ENCODE results near the gene MAST1.
A peak's percentile ranks its signal among the peaks of the same experiment; 100 is the strongest.

The MAST1 gene

DNA sequence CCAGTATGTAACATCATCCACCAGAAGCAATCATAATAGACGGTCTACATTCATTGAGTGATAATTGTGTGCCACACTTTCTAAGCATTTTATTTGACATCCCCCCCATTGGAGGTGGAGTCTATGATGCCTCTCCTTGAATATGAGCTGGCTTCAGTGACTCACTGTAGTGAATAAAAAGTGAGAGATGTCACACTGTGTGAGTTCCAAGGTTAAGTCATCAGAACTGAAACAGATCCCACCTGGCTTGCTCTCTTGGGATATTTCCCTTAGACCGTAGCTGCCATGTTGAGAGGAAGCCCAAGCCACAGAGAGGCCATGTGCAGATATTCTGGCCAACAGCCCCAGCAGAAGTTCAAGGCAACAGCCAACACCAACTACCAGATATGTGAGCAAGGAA is 16.6 kb upstream of the MAST1 start:
- H3K4me2 ChIP-seq (ENCODE audit: low read depth, low read length, poor library complexity, severe bottlenecking): no peak overlapping the region
- H3K27me3 ChIP-seq (ENCODE audit: insufficient read depth, low read length, poor library complexity, severe bottlenecking): no peaks in the 10 kb centered on the region
- H3K9me2 ChIP-seq (replicated peaks; ENCODE audit: low read depth, low read length): no peaks in the 10 kb centered on the region
- H3F3A ChIP-seq (ENCODE audit: low read depth): no peaks in the 10 kb centered on the region
- H3K9me3 ChIP-seq (ENCODE audit: insufficient read depth, low read depth, low read length): no peaks in the 10 kb centered on the region
- no peak overlapping the region for H2AFZ ChIP-seq (ENCODE audit: low read length)
- no peak overlapping the region for H3K4me3 ChIP-seq (ENCODE audit: low read length, poor library complexity, severe bottlenecking)
- no peaks in the 10 kb centered on the region for H4K20me1 ChIP-seq (ENCODE audit: insufficient read depth, low read length, poor library complexity, severe bottlenecking)
- H3K4me1 ChIP-seq (ENCODE audit: insufficient read depth, low read length, poor library complexity, severe bottlenecking): no peaks in the 10 kb centered on the region
- TF ChIP-seq, protein P1, sequence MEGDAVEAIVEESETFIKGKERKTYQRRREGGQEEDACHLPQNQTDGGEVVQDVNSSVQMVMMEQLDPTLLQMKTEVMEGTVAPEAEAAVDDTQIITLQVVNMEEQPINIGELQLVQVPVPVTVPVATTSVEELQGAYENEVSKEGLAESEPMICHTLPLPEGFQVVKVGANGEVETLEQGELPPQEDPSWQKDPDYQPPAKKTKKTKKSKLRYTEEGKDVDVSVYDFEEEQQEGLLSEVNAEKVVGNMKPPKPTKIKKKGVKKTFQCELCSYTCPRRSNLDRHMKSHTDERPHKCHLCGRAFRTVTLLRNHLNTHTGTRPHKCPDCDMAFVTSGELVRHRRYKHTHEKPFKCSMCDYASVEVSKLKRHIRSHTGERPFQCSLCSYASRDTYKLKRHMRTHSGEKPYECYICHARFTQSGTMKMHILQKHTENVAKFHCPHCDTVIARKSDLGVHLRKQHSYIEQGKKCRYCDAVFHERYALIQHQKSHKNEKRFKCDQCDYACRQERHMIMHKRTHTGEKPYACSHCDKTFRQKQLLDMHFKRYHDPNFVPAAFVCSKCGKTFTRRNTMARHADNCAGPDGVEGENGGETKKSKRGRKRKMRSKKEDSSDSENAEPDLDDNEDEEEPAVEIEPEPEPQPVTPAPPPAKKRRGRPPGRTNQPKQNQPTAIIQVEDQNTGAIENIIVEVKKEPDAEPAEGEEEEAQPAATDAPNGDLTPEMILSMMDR (conservative IDR thresholded peaks at IDR 0.05; ENCODE audit: low read length): no peak
- no peak for TF ChIP-seq EZH2phosphoT487 (IDR thresholded peaks at IDR 0.05; ENCODE audit: borderline replicate concordance)
- no peaks in the 10 kb centered on the region for H3K36me3 ChIP-seq (ENCODE audit: insufficient read depth, low read length)
- H3K9ac ChIP-seq (ENCODE audit: low read depth, low read length, poor library complexity, severe bottlenecking): no peak overlapping the region
- H3K79me2 ChIP-seq (ENCODE audit: insufficient read depth, low read length): no peaks in the 10 kb centered on the region

DNA sequence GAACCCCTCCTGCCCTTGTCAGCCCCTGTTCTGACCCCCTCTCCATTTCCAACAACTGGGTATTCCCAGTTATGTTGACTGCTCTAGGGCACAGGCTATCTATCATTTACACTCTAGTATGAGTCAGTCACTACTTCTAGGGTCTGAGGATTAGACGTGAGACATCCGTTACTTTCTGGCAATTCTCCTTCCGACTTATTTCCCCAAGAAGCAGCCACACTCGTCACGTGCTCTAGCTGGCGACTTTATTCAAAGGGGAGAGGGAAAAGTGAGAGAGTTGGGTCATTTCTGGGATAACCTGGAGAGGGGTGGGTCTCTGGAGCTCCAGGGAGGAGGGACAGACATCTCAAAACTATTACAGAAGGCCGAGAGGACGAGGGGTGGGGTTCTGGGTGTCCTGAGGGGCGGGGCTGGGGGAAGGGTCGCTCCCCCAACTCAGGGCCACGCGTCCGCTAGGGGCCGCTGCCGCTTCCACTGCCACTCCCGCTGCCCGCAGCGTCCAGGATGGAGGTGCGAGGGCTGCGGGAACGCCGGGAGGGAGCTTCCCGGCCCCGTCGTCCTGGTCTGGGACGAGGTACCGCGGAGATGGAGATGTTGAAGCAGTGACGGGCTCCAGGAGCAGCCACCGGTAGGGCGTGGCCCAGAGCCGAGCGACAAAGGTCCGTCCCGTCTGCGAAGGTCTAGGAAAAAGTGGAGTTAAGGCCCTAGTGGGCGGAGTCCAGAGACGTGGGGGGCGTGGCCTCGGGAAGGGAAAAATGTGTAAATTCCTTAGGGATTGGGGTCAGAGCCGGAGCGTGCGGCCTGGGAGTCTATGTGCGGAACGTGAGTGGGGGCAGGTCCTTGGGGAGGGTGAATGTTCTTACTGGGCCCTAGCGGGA is 12.8 kb upstream of the MAST1 start:
- Histone ChIP-seq H3K4me3 (ENCODE audit: low read length, poor library complexity, severe bottlenecking) (no peak overlapping the region), H3K36me3 (ENCODE audit: insufficient read depth, low read length) (no peaks in the 10 kb centered on the region), H3K9ac (ENCODE audit: low read depth, low read length, poor library complexity, severe bottlenecking) (no peak overlapping the region), H3K27me3 (ENCODE audit: insufficient read depth, low read length, poor library complexity, severe bottlenecking) (no peaks in the 10 kb centered on the region), H4K20me1 (ENCODE audit: insufficient read depth, low read length, poor library complexity, severe bottlenecking) (no peaks in the 10 kb centered on the region), H2AFZ (ENCODE audit: low read length) (no peak overlapping the region), H3K4me1 (ENCODE audit: insufficient read depth, low read length, poor library complexity, severe bottlenecking) (no peaks in the 10 kb centered on the region), H3K4me2 (ENCODE audit: low read depth, low read length, poor library complexity, severe bottlenecking) (no peak overlapping the region), H3F3A (ENCODE audit: low read depth) (no peaks in the 10 kb centered on the region), H3K9me3 (ENCODE audit: insufficient read depth, low read depth, low read length) (no peaks in the 10 kb centered on the region), H3K9me2 (replicated peaks; ENCODE audit: low read depth, low read length) (no peaks in the 10 kb centered on the region), H3K79me2 (ENCODE audit: insufficient read depth, low read length) (no peaks in the 10 kb centered on the region)
- TF ChIP-seq, protein P1 (conservative IDR thresholded peaks at IDR 0.05; ENCODE audit: low read length): no peak
- TF ChIP-seq EZH2phosphoT487 (IDR thresholded peaks at IDR 0.05; ENCODE audit: borderline replicate concordance): no peak

DNA sequence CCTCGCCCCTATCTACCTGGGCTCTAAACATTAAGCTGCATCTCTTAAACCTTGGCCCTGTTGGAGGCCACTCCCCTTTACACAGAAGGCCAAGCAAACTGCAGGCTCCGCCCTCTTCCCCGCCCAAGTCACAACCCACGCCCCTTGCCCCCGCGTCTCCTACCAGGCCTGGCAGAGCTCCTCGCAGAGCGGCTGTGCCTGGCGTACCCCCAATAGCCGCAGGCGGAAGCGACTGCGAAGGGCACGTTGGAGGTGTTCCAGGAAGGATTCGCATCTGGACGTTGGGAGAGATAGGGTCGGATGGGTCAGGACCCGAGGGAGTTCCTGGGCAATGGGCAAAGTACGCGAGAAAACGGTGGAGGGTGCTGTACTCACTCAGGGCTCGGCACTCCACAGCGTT is 9.8 kb upstream of the MAST1 start:
- no peak overlapping the region for H3K9ac ChIP-seq (ENCODE audit: low read depth, low read length, poor library complexity, severe bottlenecking)
- H3K4me3 ChIP-seq (ENCODE audit: low read length, poor library complexity, severe bottlenecking): no peak overlapping the region
- H2AFZ ChIP-seq (ENCODE audit: low read length): no peak overlapping the region

More for the DNA sequence above, 9.8 kb upstream of the MAST1 start:
- Histone ChIP-seq H3K79me2 (ENCODE audit: insufficient read depth, low read length) (no peaks in the 10 kb centered on the region), H3F3A (ENCODE audit: low read depth) (no peaks in the 10 kb centered on the region), H3K4me1 (ENCODE audit: insufficient read depth, low read length, poor library complexity, severe bottlenecking) (peaks cover 6% of the 10 kb centered on the region), H3K36me3 (ENCODE audit: insufficient read depth, low read length) (no peaks in the 10 kb centered on the region), H3K9me3 (ENCODE audit: insufficient read depth, low read depth, low read length) (no peaks in the 10 kb centered on the region), H3K27me3 (ENCODE audit: insufficient read depth, low read length, poor library complexity, severe bottlenecking) (no peaks in the 10 kb centered on the region), H4K20me1 (ENCODE audit: insufficient read depth, low read length, poor library complexity, severe bottlenecking) (no peaks in the 10 kb centered on the region), H3K9me2 (replicated peaks; ENCODE audit: low read depth, low read length) (no peaks in the 10 kb centered on the region), H3K4me2 (ENCODE audit: low read depth, low read length, poor library complexity, severe bottlenecking) (peak overlapping the region; percentile 42)
- TF ChIP-seq, protein P1 (conservative IDR thresholded peaks at IDR 0.05; ENCODE audit: low read length): no peak
- TF ChIP-seq EZH2phosphoT487 (IDR thresholded peaks at IDR 0.05; ENCODE audit: borderline replicate concordance): no peak
